Measurements from ENCODE around the gene SEC23IP. TPM values are rescaled to one million over a fixed set of nuclear protein-coding genes. Genes with fewer than 3 reads are reported as not detected.

The SEC23IP gene
- total RNA-seq, 1 donor from 2014 or later = 90.6 TPM

- H3K9me3 Mint-ChIP-seq (ENCODE audit: unreplicated experiment) = no peaks in the 10 kb centered on the region
- H3K4me1 Mint-ChIP-seq (ENCODE audit: low read depth, unreplicated experiment) = peaks cover 6% of the 10 kb centered on the region
- no peak for FAIRE-seq
- H3K27ac Mint-ChIP-seq (ENCODE audit: unreplicated experiment) = no peak overlapping the region
- Histone ChIP-seq H3K4me3 (ENCODE audit: insufficient read depth, low read depth, low read length) (no peak overlapping the region), H3K36me3 (ENCODE audit: insufficient read depth, low read length) (peaks cover 53% of the 10 kb centered on the region), H3K27me3 (ENCODE audit: insufficient read depth, low read length) (no peaks in the 10 kb centered on the region), H4K20me1 (ENCODE audit: insufficient read depth, low read length) (peaks cover 17% of the 10 kb centered on the region), H3K4me2 (ENCODE audit: low read length) (no peak overlapping the region), H3K27ac (ENCODE audit: low read depth, low read length) (no peak overlapping the region), H3K79me2 (ENCODE audit: insufficient read depth, low read length) (peaks cover 3% of the 10 kb centered on the region), H3K9ac (ENCODE audit: low read length) (no peak overlapping the region), H3K4me1 (ENCODE audit: insufficient read depth, low read length) (no peaks in the 10 kb centered on the region), H2AFZ (ENCODE audit: low read depth, low read length) (no peak overlapping the region), H3K9me3 (ENCODE audit: insufficient read depth, low read depth, low read length) (no peaks in the 10 kb centered on the region)
- no peak for DNase-seq (ENCODE audit: low read depth)
- peaks cover 15% of the 10 kb centered on the region for H3K36me3 Mint-ChIP-seq (ENCODE audit: low read depth, unreplicated experiment)
- no peaks in the 10 kb centered on the region for H3K27me3 Mint-ChIP-seq (ENCODE audit: low read depth, unreplicated experiment)
- no peak overlapping the region for H3K4me3 Mint-ChIP-seq (ENCODE audit: unreplicated experiment)
- TF ChIP-seq EZH2 (IDR thresholded peaks at IDR 0.05; ENCODE audit: insufficient read depth, low read length) (no peak), CTCF (IDR thresholded peaks at IDR 0.05; ENCODE audit: insufficient read depth, low read depth, low read length) (no peak)
These were observed 27.3 kb downstream of the SEC23IP start for GRCh38 chr10:119919826-119920225.

GRCh38 chr10:119928411-119928810 lies 35.9 kb downstream of the SEC23IP start:
- H3K4me3 ChIP-seq (ENCODE audit: insufficient read depth, low read depth, low read length) = no peak overlapping the region
- H3K4me1 ChIP-seq (ENCODE audit: insufficient read depth, low read length) = peaks cover 5% of the 10 kb centered on the region
- no peak overlapping the region for H2AFZ ChIP-seq (ENCODE audit: low read depth, low read length)
- H4K20me1 ChIP-seq (ENCODE audit: insufficient read depth, low read length) = peaks cover 15% of the 10 kb centered on the region
- DNase-seq (ENCODE audit: low read depth) (no peak), FAIRE-seq (no peak)
- H3K79me2 ChIP-seq (ENCODE audit: insufficient read depth, low read length) = no peaks in the 10 kb centered on the region
- Mint-ChIP-seq H3K36me3 (ENCODE audit: low read depth, unreplicated experiment) (peaks cover 11% of the 10 kb centered on the region), H3K4me3 (ENCODE audit: unreplicated experiment) (no peak overlapping the region), H3K27me3 (ENCODE audit: low read depth, unreplicated experiment) (no peaks in the 10 kb centered on the region), H3K4me1 (ENCODE audit: low read depth, unreplicated experiment) (peaks cover 2% of the 10 kb centered on the region), H3K27ac (ENCODE audit: unreplicated experiment) (no peak overlapping the region), H3K9me3 (ENCODE audit: unreplicated experiment) (no peaks in the 10 kb centered on the region)
- TF ChIP-seq EZH2 (IDR thresholded peaks at IDR 0.05; ENCODE audit: insufficient read depth, low read length) (no peak), CTCF (IDR thresholded peaks at IDR 0.05; ENCODE audit: insufficient read depth, low read depth, low read length) (no peak)
- no peaks in the 10 kb centered on the region for H3K9me3 ChIP-seq (ENCODE audit: insufficient read depth, low read depth, low read length)
- H3K9ac ChIP-seq (ENCODE audit: low read length) = no peak overlapping the region
- no peaks in the 10 kb centered on the region for H3K27me3 ChIP-seq (ENCODE audit: insufficient read depth, low read length)
- H3K36me3 ChIP-seq (ENCODE audit: insufficient read depth, low read length) = peaks cover 38% of the 10 kb centered on the region
- no peak overlapping the region for H3K4me2 ChIP-seq (ENCODE audit: low read length)
- H3K27ac ChIP-seq (ENCODE audit: low read depth, low read length) = no peak overlapping the region

GRCh38 chr10:119931871-119932270 lies 39.3 kb downstream of the SEC23IP start:
- no peak overlapping the region for H3K4me3 Mint-ChIP-seq (ENCODE audit: unreplicated experiment)
- peaks cover 6% of the 10 kb centered on the region for H3K36me3 Mint-ChIP-seq (ENCODE audit: low read depth, unreplicated experiment)

More at GRCh38 chr10:119931871-119932270, 39.3 kb downstream of the SEC23IP start:
- TF ChIP-seq EZH2 (IDR thresholded peaks at IDR 0.05; ENCODE audit: insufficient read depth, low read length) = no peak
- no peak overlapping the region for H3K4me2 ChIP-seq (ENCODE audit: low read length)
- Mint-ChIP-seq H3K9me3 (ENCODE audit: unreplicated experiment) (no peaks in the 10 kb centered on the region), H3K4me1 (ENCODE audit: low read depth, unreplicated experiment) (peaks cover 2% of the 10 kb centered on the region), H3K27me3 (ENCODE audit: low read depth, unreplicated experiment) (no peaks in the 10 kb centered on the region), H3K27ac (ENCODE audit: unreplicated experiment) (no peak overlapping the region)
- H3K4me3 ChIP-seq (ENCODE audit: insufficient read depth, low read depth, low read length) = no peak overlapping the region
- H3K27me3 ChIP-seq (ENCODE audit: insufficient read depth, low read length) = no peaks in the 10 kb centered on the region
- H3K79me2 ChIP-seq (ENCODE audit: insufficient read depth, low read length) = no peaks in the 10 kb centered on the region
- peaks cover 40% of the 10 kb centered on the region for H3K36me3 ChIP-seq (ENCODE audit: insufficient read depth, low read length)
- no peak overlapping the region for H3K9ac ChIP-seq (ENCODE audit: low read length)
- FAIRE-seq (no peak), DNase-seq (ENCODE audit: low read depth) (no peak)
- no peak overlapping the region for H2AFZ ChIP-seq (ENCODE audit: low read depth, low read length)
- H3K4me1 ChIP-seq (ENCODE audit: insufficient read depth, low read length) = peaks cover 5% of the 10 kb centered on the region
- no peaks in the 10 kb centered on the region for H3K9me3 ChIP-seq (ENCODE audit: insufficient read depth, low read depth, low read length)
- no peak overlapping the region for H3K27ac ChIP-seq (ENCODE audit: low read depth, low read length)
- H4K20me1 ChIP-seq (ENCODE audit: insufficient read depth, low read length) = peaks cover 11% of the 10 kb centered on the region

Measured in astrocyte (in vitro differentiated cells and primary cell).